HepG2 (cell line): ENCODE measurements around the gene UACA.

Experiments used
- CTCF ChIP-seq: sonication (generic); formaldehyde crosslinking; IDR thresholded peaks from 2 replicates; pipeline ENCODE4 v1.5.0; 2020; ENCODE audit warnings: mild to moderate bottlenecking, missing genetic modification reagents, moderate library complexity
- GMEB1 ChIP-seq: sonication (generic); formaldehyde crosslinking; IDR thresholded peaks from 2 replicates; pipeline ENCODE4 v1.5.1; 2020; ENCODE audit warnings: missing genetic modification reagents, mild to moderate bottlenecking, borderline replicate concordance
- ZNF800 ChIP-seq: sonication (generic); formaldehyde crosslinking; IDR thresholded peaks from 2 replicates; pipeline ENCODE4 v1.4.0; 2020; ENCODE audit warnings: missing genetic modification reagents

- TF ChIP-seq CTCF (CRISPR knock-in tag) (no peak), GMEB1 (CRISPR knock-in tag) (no peak), ZNF800 (no peak)
These were observed 27.9 kb upstream of the UACA start for GRCh38 chr15:70791259-70791658.
